Measurements from ENCODE around the gene RFX3. TPM values are rescaled to one million over a fixed set of nuclear protein-coding genes. Genes with fewer than 3 reads are reported as not detected.

The RFX3 gene
- total RNA-seq, 1 donor from 2014 or later: 16.3 TPM

DNA sequence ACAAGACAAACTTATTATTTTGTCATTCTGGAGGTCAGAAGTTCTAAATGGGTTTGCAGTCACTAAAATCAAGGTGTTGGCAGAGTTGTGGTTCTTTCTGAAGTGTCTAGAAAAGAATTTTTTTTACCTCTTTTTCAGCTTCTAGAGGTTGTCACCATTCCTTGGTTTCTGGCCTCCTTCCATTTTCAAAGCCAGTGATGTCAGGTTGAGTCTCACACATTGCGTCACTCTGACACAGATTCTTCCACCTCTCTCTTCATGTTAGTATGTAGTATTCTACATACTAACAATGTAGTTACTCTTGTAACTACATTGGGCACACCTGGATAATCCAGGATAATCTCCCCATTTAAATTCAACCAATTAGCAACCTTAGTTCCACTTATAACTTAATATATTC lies 290.3 kb downstream of the RFX3 start:
- no peak for DNase-seq (ENCODE audit: low spot score)

DNA sequence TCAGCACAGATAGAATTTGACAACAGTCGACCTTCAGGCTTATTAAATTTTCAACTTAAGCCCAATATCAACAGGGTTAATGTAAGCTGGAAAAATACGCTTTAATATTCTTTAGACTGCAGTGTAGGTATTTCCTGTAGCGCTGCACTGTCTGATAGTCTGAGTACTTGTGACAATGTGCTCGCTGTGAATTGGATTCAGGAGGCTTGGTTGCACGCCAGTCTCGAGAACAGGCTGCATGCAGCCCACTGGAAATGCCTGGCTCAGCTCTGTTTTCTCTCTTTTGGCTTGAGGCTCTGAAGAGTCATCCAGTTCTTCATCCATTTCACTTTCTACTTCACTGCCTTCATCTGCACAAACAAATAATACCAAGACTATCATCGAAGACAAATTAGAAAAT lies 300.9 kb downstream of the RFX3 start:
- DNase-seq (ENCODE audit: low spot score): no peak

DNA sequence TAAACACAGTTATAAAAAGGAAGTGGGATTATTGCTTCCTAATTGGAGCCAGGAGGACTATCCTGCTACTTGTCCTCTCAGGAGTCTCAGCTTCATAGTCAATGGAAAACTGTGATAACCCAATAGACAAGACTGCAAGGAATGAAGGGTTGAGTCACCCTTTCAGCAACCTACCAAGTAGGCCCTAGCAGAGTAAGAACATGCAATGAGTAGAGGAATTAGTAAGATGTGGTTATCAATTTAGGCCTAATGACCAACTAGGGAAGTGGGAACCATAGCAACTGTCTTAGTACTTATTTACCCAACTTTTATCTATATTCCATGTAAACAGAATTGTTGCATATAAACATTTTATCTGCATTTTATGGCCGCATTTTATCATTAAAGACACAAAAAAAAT lies 310.1 kb downstream of the RFX3 start:
- DNase-seq (ENCODE audit: low spot score): no peak

DNA sequence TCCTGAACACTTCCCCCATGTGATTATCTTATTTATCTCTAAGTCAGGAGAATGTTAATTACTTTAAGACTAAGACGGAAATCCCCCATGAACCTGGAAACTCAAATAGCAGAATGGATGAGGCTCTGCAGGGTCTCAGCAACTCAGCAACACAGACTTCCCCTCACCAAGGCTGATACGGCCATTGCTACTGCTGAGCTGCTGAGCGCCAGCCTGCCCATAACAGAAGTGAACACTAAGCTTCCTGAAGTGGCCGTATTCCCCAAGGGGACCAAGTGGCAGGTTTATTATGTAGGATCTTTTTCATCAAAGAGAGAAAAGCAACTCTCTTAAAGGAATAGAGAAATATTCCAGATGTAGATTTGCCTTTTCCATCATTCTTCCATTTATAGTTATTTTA lies 311.1 kb downstream of the RFX3 start:
- DNase-seq (ENCODE audit: low spot score): no peak

DNA sequence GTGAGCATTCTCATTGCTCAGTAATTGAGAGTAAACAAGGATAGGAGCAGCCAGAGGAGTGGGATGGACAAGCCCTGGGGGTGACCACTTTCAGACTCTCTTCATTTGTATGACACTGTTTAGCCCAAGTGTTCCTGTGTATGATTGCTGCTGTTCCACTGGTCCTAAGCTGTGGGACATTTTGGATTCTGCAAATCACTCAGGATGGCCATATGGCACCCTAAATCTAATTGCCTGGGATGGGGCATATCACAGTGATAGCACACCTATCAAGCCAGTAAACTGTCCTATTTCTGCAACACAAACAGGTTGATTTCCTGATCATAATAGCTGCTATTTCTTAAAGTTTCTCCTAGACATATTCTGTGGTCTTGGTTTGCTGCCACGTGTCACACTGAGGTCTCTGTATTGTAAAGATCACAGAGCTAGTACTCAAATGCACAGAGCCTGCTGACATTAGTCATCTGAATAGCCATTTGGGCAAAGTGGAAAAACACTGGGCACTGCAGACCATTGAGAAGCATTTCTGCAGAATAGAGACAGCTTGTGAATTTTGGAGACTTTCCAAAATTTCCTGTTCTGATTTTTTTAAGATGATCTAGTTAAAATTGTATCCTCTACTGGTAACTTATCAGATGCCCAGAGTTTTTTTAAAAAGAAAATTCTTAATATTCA lies 320.2 kb downstream of the RFX3 start:
- DNase-seq (ENCODE audit: low spot score): no peak

DNA sequence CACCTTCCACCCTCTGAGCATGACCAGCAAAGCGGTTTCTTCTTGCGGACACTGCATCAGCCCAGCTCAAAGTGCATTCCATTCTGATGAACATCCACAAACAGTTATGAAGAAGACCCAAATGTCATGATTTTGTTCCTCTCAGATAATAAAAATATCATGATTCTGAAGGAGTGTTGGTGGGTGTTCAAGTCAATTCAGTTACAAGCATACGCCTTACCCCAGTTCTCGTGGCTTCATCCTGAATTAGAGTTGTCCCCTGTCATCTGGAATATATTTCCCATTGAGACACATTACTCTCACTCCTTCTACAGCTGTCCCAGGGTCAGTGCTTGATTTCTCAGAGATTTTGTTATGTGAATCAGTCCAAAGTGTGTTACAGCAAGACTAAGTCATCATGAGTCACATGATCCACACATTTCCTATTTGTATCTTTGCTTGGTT lies 325.4 kb downstream of the RFX3 start:
- no peak for DNase-seq (ENCODE audit: low spot score)

DNA sequence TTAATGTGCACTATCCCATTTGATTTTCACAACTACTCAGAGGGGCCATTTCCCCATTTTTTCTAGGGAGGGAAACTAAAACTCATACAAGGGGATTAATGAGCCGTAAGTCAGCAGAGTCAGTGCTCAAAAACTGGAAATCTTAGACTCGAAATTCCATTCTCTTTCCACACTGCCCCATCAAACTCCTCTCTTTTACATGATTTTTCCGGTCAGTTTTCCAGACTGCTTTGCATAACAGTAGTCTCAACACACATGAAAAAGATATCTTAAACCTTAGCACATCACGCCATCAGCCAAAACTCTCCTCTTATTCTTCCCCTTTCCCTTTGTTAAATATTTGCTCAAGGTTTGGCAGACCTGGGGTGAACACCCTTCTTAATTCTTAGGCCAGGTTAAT lies 332.0 kb downstream of the RFX3 start:
- no peak for DNase-seq (ENCODE audit: low spot score)

DNA sequence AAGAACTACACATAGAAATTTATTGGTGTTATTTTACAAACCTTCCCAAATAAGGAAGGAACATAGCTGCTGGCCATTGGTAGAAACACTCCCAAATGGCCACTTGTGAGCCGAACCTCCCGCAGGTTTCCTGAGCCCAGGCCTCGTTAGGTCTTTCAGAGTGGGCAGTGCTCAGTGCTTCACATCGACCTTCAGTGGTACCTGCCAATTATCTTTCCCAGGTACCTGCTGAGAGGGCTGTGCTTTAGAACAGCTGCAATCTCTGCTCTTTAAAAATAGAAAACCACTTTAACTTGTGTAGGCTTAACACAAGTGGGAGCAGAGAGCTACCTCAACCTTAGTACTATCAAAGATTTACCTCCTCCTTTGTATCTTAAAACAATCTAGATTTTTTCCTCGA lies 334.1 kb downstream of the RFX3 start:
- no peak for DNase-seq (ENCODE audit: low spot score)

DNA sequence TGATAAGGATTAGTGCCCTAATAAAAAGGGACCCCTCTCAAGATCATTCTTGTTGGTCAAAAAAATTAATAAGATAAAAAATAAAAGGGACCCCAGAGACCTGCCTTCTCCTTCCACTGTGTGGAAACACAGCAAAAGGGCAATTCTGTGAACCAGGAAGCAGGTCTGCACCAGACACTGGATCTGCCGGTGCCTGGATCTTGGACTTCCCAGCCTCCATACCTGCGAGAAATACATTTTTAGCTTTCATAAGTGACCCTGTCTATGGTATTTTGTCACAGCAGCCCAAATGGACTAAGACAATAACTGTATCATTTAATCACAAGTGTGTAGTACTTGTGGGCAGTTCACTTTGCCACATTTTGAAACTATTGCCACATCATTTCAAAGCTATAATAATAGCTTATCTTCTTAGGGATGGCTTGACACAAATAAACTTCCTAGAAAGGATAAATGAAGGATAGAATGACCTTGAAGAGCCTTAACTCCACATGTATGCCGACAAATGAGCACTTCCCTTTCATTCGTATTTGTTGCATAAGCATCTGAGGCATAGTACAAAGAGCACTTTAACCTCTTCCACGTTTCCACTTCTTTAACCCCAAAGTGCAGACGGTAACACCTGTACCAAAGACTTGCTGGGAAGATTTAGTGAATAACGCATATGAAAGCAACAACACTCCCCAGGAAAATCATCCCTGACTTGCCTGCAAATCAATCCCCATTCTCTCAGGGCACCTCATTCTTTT lies 336.5 kb downstream of the RFX3 start:
- no peak for DNase-seq (ENCODE audit: low spot score)

DNA sequence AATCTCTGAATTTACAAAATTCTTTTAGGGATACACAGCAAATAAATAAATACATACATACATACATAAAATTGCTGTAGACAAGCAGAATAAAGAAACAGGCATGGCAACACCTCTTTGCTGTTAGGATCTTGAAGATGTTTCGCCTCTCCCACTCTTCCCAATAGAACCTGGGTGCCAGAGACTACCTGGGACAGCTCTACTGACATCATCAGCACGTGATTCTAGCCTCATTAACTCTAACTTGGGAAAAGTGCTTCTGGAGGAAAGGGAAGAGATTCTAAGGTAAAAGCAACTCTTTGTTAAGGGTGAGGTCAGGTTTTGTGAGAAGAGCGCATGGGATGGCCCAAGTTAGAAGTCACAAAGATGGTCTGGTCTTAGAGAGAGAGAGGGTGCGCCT lies 339.1 kb downstream of the RFX3 start:
- no peak for DNase-seq (ENCODE audit: low spot score)

DNA sequence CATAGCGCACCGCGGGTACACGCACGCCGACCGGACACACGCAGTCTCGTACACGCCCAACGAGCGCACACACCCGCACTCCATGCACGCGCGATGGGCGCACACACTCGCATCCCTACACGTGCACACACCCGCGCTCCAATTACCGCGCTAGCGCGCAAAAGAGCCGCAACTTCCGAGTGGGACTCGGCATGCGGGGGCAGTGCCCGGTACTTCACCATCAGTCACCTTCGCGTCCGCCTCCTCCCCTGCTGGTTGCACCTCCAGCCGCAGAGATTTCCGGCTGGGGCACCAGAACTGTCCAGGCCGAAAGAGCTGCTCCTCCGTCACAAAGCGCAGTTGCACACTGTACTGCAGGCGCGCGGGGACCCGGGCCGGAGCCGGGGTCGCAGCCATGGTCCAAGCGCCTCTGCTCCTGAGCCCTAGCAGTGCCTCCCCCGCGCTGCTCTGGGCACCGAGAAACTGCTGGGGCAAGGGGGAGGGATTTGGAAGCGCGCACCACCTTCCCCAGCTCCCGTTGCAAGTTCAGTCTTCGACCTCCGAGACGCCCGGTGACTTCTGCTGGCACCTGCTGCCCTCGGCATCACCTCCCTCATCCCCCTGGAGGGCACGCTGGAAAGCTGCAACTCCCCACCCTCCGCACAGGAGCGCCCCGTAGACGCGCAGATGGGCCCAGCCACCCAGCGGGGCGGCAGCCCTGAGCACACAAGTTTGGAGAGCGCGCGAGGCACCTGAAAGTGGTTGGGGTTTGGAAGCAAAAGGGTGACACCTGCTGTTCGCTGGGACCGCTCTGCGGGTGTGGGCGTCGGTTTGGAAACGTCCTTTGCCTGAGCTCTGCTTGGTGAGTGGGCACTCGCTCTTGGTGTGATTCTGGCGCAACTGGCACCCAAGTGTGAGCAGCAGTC lies 344.5 kb downstream of the RFX3 start:
- peak; percentile 14 for DNase-seq (ENCODE audit: low spot score)

DNA sequence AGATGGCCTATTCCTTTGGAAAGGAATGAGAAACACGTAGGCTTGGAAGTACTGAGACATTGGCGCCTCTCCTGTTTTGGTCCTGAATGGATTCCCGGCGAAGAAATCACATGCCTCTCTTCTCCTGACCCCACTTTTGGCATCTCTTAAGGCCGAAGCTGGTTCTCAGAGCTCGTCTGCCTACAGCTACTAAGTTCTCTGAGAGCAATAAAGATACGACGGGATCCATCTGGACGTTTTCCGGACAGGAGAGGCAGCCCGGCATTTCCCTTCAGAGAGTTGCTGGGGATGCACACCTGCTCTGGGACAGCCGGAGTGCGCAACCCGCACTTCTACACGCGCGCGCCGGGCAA lies 345.1 kb downstream of the RFX3 start:
- DNase-seq (ENCODE audit: low spot score): no peak

DNA sequence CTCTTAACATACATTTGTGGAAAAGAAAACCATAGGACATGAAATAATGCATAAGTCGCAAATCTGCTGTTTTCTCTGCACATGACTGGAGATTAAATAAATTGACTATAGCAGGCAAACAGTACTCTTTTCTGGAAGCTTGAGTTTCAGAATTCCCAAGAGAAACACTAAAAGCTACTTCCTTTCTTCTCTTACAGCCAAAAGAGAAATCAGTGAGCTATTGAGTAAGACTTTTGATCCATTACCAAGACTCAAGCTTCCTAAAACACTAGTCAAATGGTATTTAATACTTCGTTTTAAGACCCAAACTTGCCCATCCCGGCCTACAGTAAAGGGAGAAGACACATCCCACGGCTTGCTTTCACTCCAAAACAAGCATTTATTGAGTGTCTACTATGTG lies 346.1 kb downstream of the RFX3 start:
- no peak for DNase-seq (ENCODE audit: low spot score)

DNA sequence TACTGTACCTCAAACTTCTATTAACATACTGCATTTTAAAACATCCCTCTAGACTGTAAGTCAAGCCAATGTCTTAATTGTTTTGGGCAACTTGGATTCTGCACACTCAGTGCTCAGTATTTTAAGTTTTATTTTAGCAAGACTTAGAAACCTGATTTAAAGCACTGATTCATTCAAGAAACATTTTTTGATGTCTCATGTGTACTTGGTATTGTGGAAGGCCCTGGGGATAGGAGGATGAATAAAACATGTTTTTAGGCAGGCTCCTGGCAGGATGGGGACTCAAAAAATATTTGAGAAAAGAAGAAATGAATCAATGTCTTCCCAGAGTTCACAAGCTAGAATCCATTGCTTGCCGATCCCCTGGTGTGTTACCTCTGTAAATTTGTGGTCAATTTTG lies 347.9 kb downstream of the RFX3 start:
- DNase-seq (ENCODE audit: low spot score): no peak

DNA sequence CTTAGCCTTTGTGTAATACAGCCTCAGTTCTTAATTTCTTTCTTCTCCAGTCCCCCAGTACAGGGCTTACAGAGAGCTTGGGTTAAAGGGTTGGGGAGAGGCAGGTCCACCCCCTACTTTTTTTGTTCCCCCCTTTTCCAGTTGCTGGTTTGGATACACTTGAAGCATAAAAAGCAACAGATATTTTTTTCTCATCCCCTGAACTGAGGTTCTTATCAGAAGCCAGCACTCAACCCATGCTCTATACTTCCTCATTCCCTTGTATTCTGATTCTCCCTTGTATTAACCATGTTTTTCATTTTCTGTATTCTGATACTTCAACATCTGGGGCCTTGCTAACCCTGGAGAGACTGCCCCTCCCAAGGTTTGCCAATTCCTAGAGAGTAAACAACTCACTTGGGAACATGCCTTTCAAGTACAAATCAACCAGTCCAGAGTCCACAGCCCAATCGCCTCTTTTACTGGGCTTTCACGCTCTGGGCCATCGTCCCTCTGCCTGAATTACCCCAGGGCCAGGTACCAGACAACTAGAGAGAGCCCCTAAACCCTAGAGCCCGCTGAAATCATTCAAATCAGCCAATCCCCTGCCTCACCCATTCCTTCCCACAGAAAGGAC lies 348.5 kb downstream of the RFX3 start:
- DNase-seq (ENCODE audit: low spot score): no peak

DNA sequence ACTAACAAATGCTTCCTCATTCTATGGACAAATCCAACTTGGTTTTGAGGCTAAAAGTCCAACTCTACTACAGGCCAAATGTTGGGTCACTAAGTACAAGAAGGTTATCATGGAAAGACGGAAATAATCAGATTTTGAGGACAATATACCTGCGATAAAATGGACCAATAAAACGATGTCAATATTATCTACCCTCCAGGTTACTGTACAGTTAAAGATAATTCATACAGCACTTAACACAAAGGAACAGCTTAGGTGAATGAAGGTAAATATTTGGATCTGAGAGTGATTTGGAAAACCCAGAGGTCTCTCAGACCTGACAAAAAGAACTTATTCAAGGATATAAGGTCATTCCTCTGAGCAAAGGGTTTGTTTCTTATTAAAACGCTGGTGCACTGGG lies 352.4 kb downstream of the RFX3 start:
- DNase-seq (ENCODE audit: low spot score): no peak

DNA sequence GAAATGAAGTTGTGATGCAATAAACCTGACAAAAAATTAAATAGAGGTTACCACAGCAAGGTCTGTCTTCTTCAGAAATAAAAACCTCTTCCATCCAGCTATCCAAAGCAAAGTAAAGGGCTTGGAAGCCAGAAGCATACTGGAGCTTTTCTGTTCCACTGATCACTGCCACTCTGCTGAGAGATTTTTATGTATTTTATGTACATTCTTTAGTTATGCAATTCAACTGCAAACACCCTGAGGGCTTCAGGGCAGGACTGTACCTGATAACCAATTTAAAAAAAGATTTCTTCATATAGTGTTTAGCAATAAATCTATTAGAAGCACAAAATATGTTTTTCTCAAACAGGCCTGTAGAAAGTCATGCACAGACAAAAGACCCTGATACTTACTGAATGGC lies 355.0 kb downstream of the RFX3 start:
- no peak for DNase-seq (ENCODE audit: low spot score)

All from mucosa of gallbladder (tissue), 1 donor.